GM12864 (cell line): ENCODE data around the gene SIRT4.
"Not testable (repeated sequence)": the region's sequence is repeated elsewhere in the genome, so short reads cannot be mapped to it uniquely, and the experiment has no call there.

Source experiments
- DNase-seq: peaks from one replicate; pipeline ENCODE4 v3.0.0-alpha.2; 2011; ENCODE audit warnings: low read depth
- H3K4me3 ChIP-seq: 2 replicates; pipeline ENCODE4 v1.5.1; 2011; ENCODE audit warnings: mild to moderate bottlenecking, low read depth, low read length, control low read depth
- CTCF ChIP-seq: IDR thresholded peaks from 2 replicates; pipeline ENCODE4 v1.5.1; 2011; ENCODE audit warnings: low read depth, mild to moderate bottlenecking, moderate library complexity, low read length, control low read depth, inconsistent platforms; ENCODE audit errors: missing control alignments

Gene SIRT4

GRCh38 chr12:120327593-120327992 lies 25.5 kb downstream of the SIRT4 start, which contains the start of gene PLA2G1B:
TSS of gene PLA2G1B (minus strand) at chr12:120327779. CDS start at chr12:120327753, 26 bp downstream.
- H3K4me3 ChIP-seq = no peak within 1 kb of the TSS
- no peak for DNase-seq
- no peak for TF ChIP-seq CTCF

GRCh38 chr12:120328228-120328627 lies 26.1 kb downstream of the SIRT4 start:
- no peak for DNase-seq
- TF ChIP-seq CTCF = no peak
- H3K4me3 ChIP-seq = no peak overlapping the region

GRCh38 chr12:120331390-120331789 lies 29.3 kb downstream of the SIRT4 start:
- DNase-seq = no peak
- no peak for TF ChIP-seq CTCF
- no peak overlapping the region for H3K4me3 ChIP-seq

GRCh38 chr12:120332041-120332440 lies 29.9 kb downstream of the SIRT4 start:
- DNase-seq = no peak
- no peak for TF ChIP-seq CTCF
- H3K4me3 ChIP-seq = no peak overlapping the region

- no peak overlapping the region for H3K4me3 ChIP-seq
- DNase-seq = no peak
- TF ChIP-seq CTCF = no peak
Measured at GRCh38 chr12:120332523-120332922, 30.4 kb downstream of the SIRT4 start.

GRCh38 chr12:120335447-120335846 lies 33.3 kb downstream of the SIRT4 start:
- not testable (repeated sequence) for H3K4me3 ChIP-seq, DNase-seq
- peak; percentile 74 for TF ChIP-seq CTCF

GRCh38 chr12:120336392-120336791 lies 34.3 kb downstream of the SIRT4 start:
- DNase-seq, H3K4me3 ChIP-seq: not testable (repeated sequence)
